Effector CD8-positive, alpha-beta T cell (primary cell): ENCODE measurements around the gene CXCR5.

Experiments used
- DNase-seq: peaks from one replicate; lab custom pipeline; 2025; lab: John Stamatoyannopoulos, UW

CXCR5 gene

GRCh38 chr11:118876286-118876685 is 7.4 kb upstream of the CXCR5 start:
- no peak for DNase-seq

DNA sequence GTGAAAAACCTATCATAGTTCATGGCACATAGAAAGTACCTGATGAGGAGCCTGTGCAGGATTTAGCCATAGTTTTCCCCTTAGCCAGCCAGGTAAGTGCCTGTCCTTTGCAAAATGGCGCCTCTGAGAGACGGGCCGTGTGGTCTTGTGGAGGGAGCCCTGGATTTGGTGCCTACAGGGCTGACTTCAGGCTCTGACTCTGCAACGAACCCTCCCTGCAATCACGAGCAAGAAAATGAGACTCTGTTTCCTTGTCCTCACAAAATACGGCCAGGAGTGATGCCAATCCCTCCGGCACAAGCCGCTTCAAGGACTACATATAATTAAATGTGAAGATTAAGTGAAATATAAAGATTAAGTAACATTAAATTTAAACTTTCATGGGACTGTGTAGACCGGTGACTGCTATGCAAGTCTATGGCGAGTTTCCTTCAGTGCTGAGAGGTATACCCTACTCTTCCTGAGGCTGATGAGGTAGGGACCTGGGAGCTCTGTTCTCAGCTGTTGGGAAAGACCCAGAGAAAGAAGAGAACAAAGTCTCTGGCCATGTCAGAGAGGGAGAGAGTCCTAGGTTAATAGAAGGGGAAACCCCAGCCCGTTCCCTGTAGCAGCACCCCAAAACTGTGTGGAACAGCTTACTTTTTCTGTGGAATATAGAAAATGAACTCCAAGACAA is 6.1 kb upstream of the CXCR5 start:
- no peak for DNase-seq

GRCh38 chr11:118878163-118878563 is 5.5 kb upstream of the CXCR5 start:
- DNase-seq = no peak

- no peak for DNase-seq
Observed at GRCh38 chr11:118881228-118881627, 2.5 kb upstream of the CXCR5 start.

DNA sequence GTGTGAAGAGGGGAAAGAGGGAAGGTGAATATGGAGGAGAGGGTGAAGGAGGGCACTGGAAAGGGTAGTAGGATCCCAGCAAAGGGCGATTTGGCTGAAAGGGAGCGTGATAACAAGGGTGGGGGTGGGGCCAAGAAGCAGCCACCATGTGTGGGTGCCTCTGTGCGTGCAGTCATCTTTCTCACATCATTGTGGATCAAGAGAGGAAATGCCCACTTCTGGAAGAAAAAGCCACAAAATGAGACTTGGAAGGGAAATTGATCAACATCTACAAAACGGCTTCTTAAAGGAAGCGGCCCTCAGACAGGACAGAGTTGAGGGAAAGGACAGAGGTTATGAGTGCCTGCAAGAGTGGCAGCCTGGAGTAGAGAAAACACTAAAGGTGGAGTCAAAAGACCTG is 1.2 kb upstream of the CXCR5 start:
- no peak for DNase-seq

DNA sequence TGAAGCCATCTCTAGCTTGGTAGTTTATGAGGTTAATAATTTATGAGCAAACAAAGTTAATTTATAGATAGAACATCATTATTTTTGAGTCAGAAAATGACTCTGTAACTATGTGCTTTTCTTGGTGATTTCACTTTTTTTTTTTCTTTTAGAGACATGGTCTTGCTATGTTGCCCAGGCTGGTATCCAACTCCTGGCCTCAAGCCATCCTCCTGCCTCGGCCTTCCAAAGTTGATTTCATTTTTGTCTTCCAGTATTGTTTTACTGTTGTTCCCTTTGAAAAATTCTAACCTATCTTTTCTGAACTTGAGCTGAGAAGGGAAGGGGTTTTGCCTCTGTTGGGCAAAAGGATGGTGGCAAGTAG is 706 bp upstream of the CXCR5 start:
- DNase-seq = no peak

- no peak for DNase-seq
Observed at GRCh38 chr11:118884875-118885274, 1.2 kb downstream of the CXCR5 start.

DNA sequence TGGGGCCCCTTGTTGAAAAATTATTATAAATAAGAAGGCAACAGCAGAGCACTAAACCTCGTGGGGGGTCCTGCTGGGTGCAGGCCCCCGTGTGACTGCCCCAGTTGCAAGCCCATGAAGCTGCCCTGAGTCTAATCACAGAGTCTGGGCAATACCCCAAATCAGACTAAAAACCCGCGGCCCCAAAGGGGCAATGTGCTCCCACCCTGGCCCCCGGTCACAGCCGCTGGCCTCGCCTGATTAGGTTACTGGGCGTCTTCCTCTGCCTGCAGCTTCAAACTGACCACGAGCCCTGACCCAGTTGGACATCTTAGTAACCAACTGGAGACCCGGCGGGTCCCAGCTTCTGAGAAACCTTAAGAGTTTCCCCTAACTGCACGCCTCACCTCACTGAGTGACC is 1.6 kb downstream of the CXCR5 start:
- DNase-seq = no peak

DNA sequence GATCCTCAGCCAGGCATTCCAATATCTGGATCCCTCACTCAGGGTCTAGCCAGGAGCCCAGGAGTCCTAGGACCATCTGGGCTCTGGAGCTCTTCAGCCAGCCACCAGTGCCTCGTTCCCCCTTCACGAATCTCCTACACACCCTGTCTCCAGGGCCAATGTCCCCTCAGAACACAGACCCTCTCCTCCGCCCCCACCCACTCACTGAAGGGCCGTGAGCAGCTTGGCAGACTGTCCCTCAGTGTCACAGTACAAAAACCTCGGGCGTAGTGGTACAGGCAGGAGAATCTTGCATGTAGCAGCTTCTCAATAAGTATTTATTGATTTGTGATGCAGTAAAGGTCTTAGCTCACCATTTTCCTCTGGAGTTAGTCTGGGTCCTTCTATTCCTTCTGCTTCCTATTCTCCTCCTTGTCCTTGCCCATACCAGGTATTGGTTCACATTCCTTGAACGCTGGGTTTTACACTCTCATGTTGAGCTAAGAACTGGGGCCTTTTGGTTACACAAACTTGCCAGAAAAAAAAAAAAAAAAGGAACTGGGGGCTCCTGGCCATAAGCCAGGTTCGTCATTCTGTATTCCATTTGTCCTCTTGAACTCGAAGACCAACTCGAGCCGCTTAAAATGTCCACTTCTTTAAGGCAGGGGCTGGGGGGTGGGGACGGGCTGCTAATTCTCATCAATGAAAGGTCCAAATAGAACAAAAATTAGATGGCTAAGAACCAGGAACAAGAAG is 2.3 kb downstream of the CXCR5 start:
- no peak for DNase-seq

DNA sequence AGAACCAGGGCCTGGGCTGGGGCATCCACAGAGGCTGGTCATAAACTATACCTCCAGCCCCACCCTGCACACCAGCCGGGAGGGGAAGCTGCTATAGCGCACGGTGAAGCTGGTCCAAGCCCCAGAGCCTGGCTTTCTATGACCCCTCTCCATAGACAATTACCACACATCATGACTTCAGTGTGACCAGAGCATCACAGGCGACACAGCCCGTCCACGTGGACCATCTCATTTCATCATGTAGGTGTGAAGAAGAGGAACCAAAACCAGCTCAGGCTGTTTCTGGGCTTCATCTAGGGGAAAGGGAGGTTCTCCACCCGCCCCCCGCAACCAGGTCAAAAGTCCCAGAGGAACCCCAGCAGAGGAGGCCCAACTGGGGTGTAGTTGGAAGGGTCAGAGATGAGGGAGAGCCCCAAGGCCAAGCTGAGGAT is 3.0 kb downstream of the CXCR5 start:
- no peak for DNase-seq

DNA sequence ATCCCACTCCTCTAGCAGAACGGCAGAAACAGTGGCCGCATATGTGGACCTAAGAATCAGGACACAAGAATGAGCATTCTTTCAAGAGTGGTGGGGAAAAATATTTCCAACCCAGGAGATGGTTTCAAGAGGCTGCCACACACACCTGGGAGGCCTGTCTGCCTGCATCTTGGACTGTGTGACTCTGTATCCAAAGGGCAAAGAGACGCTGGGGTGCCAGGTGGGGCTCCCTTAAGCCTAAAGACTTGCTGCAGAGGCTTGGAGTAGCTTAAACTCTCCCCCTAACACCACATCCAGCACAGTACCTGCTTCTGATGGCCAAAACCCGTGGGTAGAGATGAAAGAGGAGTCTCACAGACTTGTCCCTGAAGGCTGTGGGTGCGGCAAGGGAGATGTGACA is 3.5 kb downstream of the CXCR5 start:
- no peak for DNase-seq

DNA sequence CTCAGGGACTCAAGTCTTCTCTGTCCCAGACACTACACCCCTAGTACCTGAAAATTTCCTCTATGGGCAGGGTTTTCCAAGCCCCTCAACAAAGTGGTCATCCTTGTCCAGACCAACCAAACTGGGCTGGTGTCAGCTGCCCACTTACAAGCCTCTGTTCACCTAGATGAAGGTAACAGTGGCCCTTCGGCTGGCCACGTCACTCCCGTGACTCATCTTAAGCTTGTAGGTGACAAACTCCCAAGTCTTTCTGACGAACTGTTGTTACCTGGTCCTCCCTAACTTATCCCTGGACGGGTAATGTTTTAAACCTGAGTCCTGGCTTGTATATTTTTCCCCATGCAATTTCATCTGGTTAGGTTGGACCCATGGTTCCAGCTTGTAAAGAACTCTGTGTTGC is 4.7 kb downstream of the CXCR5 start:
- DNase-seq = no peak

DNA sequence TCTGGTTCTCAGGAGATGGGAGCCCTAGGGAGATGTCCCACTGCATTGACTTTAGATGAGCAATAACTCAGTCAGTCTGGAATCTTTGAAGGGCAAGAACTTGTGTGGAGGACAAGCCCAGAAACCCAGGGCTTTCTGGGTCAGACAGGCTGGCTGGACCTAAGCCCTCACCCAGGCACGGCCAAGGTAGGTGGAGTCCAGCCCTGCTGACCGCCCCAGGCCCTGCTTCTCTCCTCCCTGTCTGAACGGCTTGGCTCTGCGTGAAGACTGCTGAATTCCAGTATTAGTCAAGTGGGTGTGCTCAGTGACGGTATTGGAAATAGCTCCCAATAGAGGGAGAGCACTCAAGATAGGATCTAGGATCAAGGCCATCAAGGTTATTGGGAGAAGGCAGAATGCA is 6.1 kb downstream of the CXCR5 start:
- DNase-seq = no peak

GRCh38 chr11:118892514-118892913 is 8.8 kb downstream of the CXCR5 start:
- peak; percentile 30 for DNase-seq

DNA sequence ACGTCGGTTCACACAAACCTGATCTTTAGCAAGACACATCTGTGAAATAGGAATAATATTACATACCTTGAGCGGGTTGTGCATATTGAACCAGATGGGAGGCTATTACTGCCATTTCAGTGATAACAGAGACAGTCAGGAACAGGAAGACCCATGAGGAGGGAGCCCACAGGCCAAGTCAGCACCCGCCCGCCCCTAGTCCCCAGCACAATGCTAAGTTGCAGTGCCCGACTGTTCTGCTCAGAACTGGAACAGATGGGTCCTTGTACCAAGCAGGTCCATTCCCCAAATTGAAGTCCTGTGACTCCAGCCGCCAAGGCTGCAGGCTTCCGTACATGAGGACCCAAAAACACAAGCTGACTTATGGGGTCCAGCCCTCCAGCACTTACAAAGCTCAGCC is 9.3 kb downstream of the CXCR5 start:
- DNase-seq = no peak

DNA sequence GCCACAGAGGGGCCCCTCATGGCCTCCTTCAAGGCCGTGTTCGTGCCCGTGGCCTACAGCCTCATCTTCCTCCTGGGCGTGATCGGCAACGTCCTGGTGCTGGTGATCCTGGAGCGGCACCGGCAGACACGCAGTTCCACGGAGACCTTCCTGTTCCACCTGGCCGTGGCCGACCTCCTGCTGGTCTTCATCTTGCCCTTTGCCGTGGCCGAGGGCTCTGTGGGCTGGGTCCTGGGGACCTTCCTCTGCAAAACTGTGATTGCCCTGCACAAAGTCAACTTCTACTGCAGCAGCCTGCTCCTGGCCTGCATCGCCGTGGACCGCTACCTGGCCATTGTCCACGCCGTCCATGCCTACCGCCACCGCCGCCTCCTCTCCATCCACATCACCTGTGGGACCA is 10.0 kb downstream of the CXCR5 start:
- no peak for DNase-seq

GRCh38 chr11:118894192-118894591 is 10.5 kb downstream of the CXCR5 start:
- DNase-seq = no peak

GRCh38 chr11:118895093-118896039 is 11.7 kb downstream of the CXCR5 start:
- peak; percentile 57 for DNase-seq

DNA sequence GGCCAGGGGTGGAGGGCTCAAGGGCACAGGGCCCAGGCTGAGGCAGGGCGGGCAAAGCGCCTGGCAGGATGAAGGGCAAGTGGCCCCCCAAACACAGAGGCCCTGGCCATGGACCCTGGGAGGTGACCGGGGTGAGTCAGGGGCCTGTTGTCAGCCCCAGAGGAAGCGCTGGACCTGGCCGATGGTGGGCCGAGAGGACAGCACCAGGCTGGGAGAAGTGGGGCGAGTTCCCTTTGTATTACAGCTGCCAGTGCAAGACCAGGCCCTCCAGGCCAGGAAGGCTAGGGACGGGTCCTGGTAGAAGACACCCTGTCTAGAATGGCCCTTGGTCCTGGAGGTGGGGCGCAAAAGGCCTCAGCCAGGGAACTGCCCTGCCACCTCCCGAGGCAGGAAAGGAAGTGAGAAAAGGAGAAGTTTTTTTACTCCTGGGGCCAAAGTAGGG is 12.8 kb downstream of the CXCR5 start:
- DNase-seq = no peak

- DNase-seq = no peak
Observed at GRCh38 chr11:118896921-118897591, 13.4 kb downstream of the CXCR5 start.

- DNase-seq = no peak
Observed at GRCh38 chr11:118897721-118898310, 14.1 kb downstream of the CXCR5 start.
